ENCODE results near the gene PRKAR1B.
"Not testable (repeated sequence)": the region's sequence is repeated elsewhere in the genome, so short reads cannot be mapped to it uniquely, and the experiment has no call there.

Gene PRKAR1B

GRCh38 chr7:665736-666453 is 61.2 kb downstream of the PRKAR1B start:
- DNase-seq = no peak

- no peak for DNase-seq
Measured at GRCh38 chr7:664997-665735, 61.9 kb downstream of the PRKAR1B start.

GRCh38 chr7:664402-664775 is 62.7 kb downstream of the PRKAR1B start:
- DNase-seq = no peak

GRCh38 chr7:662576-662975 is 64.5 kb downstream of the PRKAR1B start:
- DNase-seq = no peak

GRCh38 chr7:659996-660395 is 67.1 kb downstream of the PRKAR1B start:
- DNase-seq = no peak

- no peak for DNase-seq
Measured at GRCh38 chr7:659306-659847, 67.7 kb downstream of the PRKAR1B start.

GRCh38 chr7:657565-658119 is 69.4 kb downstream of the PRKAR1B start:
- no peak for DNase-seq

- not testable (repeated sequence) for DNase-seq
Measured at GRCh38 chr7:657010-657409, 70.1 kb downstream of the PRKAR1B start.

- DNase-seq = peak; percentile 19
Measured at GRCh38 chr7:655758-656157, 71.3 kb downstream of the PRKAR1B start.

- DNase-seq = no peak
Measured at GRCh38 chr7:653829-654764, 73.0 kb downstream of the PRKAR1B start.

GRCh38 chr7:652881-653280 is 74.2 kb downstream of the PRKAR1B start:
- DNase-seq = no peak

- not testable (repeated sequence) for DNase-seq
Measured at GRCh38 chr7:652167-652566, 74.9 kb downstream of the PRKAR1B start.

- DNase-seq = peak; percentile 41
Measured at GRCh38 chr7:651032-651728, 75.9 kb downstream of the PRKAR1B start.

- DNase-seq = no peak
Measured at GRCh38 chr7:650339-651031, 76.6 kb downstream of the PRKAR1B start.

GRCh38 chr7:646951-647350 is 80.1 kb downstream of the PRKAR1B start:
- no peak for DNase-seq

- DNase-seq = no peak
Measured at GRCh38 chr7:646487-646886, 80.6 kb downstream of the PRKAR1B start.

- no peak for DNase-seq
Measured at GRCh38 chr7:645606-646005, 81.5 kb downstream of the PRKAR1B start.

GRCh38 chr7:644381-645305 is 82.4 kb downstream of the PRKAR1B start:
- no peak for DNase-seq

GRCh38 chr7:641966-642365 is 85.1 kb downstream of the PRKAR1B start:
- no peak for DNase-seq

- DNase-seq = no peak
Measured at GRCh38 chr7:641269-641671, 85.8 kb downstream of the PRKAR1B start.
